Psoas muscle (tissue), 8 donors: ENCODE data around the gene MZF1. TPM values are rescaled to one million over a fixed set of nuclear protein-coding genes. Genes with fewer than 3 reads are reported as not detected.

Source experiments
- ATAC-seq, 4 donors: fragments of 200-7000 bp; cut with Tn5 transposase; one replicate each; pipeline ENCODE4 v1.9.1; 2020; ENCODE audit warnings: moderate library complexity in 3 of 4, mild to moderate bottlenecking in 2 of 4
- DNase-seq, 2 donors: peaks; one replicate each; pipeline ENCODE4 v3.0.0-alpha.2; 2020
- H3K27ac ChIP-seq: fragments of 200-600 bp; one replicate; pipeline ENCODE4 v1.8.0; 2022
- H3K27me3 ChIP-seq, 3 donors: fragments of 200-600 bp in 1 of 3; one replicate each; pipeline versions ENCODE4 v1.6.1 to v1.8.0; 2013 to 2022; ENCODE audit warnings: low read length in 2 of 3, mild to moderate bottlenecking in 2 of 3, moderate library complexity in 1 of 3; ENCODE audit not compliant: insufficient read depth in 3 of 3
- H3K36me3 ChIP-seq, 2 donors: fragments of 200-600 bp in 1 of 2; one replicate each; pipeline versions ENCODE4 v1.6.1 to v1.8.0; 2013 to 2022; ENCODE audit warnings: low read depth in 1 of 2, mild to moderate bottlenecking in 1 of 2, moderate library complexity in 1 of 2; ENCODE audit not compliant: insufficient read depth in 1 of 2
- H3K4me1 ChIP-seq: fragments of 200-600 bp; one replicate; pipeline ENCODE4 v1.8.0; 2022
- H3K4me3 ChIP-seq: fragments of 200-600 bp; one replicate; pipeline ENCODE4 v1.8.0; 2022; ENCODE audit warnings: mild to moderate bottlenecking
- H3K9me3 ChIP-seq: fragments of 200-600 bp; one replicate; pipeline ENCODE4 v1.8.0; 2022
- WGBS, 3 donors: extraction: QIAGEN DNeasy Blood & Tissue Kit; methylation state at CpG; one replicate each; pipeline versions ENCODE4 v1.1.6 to v1.1.7; 2013; 5-methylcytosine and 5-hydroxymethylcytosine counted together
- intact Hi-C, 2 donors: fragments of 100-400 bp; cut with DNase I; formaldehyde crosslinking; loops; one replicate each; pipeline versions ENCODE4 v1.11.0 to v1.14.2; 2022
- polyA plus RNA-seq, 3 donors: library from polyadenylated mRNA; stranded (reverse); fragments of 200-250 nt; gene quantifications; one replicate each; pipeline ENCODE4 v1.2.3, GENCODE V29; 2013
- total RNA-seq, 4 donors: library from RNA; stranded (reverse); fragmentation: NEBNext Ultra II Directional in 2 of 4; extraction: Animal tissue kit (Norgen Biotek cat#: 25700) in 2 of 4; gene quantifications; one replicate each; pipeline versions ENCODE4 v1.2.1 to v1.2.4, GENCODE V29; 2021 to 2023
- TF ChIP-seq, protein P1 (sequence below): fragments of 200-600 bp; IDR thresholded peaks from one replicate; pipeline ENCODE4 v1.8.0; 2022; ENCODE audit warnings: antibody characterized with exemption
- donor health status: healthy with polysubstance abuse.
- donor health status: DM: no; HTN: no; CAD: no; lungs with moderate emphysema.
- donor health status: Bipolar disorder and iron deficiency.
- donor health status: healthy.
- donor health status: DM: yes; HTN: yes; CAD: no.
- donor health status: DM: no; HTN: no; CAD: no.
- donor health status: DM: no; HTN: no; CAD: no.
- donor health status: DM: yes; HTN: yes; CAD: no.

The MZF1 gene
- total and polyA plus RNA-seq, 7 donors = 5.0 to 13.0 (median 9.3) TPM

DNA sequence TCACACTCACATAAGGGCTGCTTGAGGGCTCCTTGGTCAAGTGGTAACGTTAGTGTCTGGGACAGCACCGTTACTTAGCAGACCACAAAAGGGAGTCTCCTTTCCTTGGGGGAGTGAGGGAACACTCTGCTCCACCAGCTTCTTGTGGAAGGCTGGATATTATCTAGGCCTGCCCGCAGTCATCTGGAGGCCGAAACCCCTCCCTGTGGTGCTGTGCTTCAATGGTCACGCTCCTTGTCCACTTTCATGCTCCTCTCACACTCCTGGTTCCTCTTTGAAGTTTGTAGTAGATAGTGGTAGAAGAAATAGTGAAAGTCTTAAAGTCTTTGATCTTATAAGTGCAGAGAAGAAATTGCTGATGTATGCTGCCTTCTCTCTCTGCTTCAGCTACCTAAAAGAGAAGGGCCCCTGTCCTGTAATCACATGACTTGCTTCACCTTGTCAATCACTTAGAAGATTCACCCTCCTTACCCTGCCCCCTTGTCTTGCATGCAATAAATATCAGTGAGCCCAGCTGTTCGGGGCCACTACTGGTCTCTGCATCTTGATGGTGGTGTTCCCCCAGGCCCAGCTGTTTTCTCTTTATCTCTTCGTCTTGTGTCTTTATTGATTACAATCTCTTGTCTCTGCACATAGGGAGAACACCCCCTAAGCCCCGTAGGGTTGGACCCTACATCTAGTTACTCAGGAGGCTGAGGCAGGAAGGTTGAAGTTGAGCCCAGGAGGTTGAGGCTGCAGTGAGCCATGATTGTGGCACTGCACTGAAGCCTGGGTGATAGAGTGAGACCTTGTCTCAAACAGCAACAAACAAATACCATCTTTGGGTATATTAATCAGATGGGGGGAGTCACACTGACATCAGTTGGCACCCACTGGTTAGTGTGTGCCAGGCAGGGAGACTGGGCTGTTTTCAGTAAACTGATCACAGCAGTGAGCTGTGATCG is 11.6 kb upstream of the MZF1 start:
- H3K36me3 ChIP-seq = peaks cover 0 to 31% of the 10 kb centered on the region in 2 donors
- 86 to 90% (median 86%) methylated on average over 8 to 9 of the region's 9 CpGs for WGBS, 3 donors
- DNase-seq = no peak
- ATAC-seq = no peak
- no peak overlapping the region for H3K27ac ChIP-seq
- intact Hi-C loops = no loop called here
- no peaks in the 10 kb centered on the region for H3K9me3 ChIP-seq
- TF ChIP-seq, protein P1, sequence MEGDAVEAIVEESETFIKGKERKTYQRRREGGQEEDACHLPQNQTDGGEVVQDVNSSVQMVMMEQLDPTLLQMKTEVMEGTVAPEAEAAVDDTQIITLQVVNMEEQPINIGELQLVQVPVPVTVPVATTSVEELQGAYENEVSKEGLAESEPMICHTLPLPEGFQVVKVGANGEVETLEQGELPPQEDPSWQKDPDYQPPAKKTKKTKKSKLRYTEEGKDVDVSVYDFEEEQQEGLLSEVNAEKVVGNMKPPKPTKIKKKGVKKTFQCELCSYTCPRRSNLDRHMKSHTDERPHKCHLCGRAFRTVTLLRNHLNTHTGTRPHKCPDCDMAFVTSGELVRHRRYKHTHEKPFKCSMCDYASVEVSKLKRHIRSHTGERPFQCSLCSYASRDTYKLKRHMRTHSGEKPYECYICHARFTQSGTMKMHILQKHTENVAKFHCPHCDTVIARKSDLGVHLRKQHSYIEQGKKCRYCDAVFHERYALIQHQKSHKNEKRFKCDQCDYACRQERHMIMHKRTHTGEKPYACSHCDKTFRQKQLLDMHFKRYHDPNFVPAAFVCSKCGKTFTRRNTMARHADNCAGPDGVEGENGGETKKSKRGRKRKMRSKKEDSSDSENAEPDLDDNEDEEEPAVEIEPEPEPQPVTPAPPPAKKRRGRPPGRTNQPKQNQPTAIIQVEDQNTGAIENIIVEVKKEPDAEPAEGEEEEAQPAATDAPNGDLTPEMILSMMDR = no peak
- peaks cover 4% of the 10 kb centered on the region for H3K4me1 ChIP-seq
- no peaks in the 10 kb centered on the region for H3K27me3 ChIP-seq
- H3K4me3 ChIP-seq = no peak overlapping the region

DNA sequence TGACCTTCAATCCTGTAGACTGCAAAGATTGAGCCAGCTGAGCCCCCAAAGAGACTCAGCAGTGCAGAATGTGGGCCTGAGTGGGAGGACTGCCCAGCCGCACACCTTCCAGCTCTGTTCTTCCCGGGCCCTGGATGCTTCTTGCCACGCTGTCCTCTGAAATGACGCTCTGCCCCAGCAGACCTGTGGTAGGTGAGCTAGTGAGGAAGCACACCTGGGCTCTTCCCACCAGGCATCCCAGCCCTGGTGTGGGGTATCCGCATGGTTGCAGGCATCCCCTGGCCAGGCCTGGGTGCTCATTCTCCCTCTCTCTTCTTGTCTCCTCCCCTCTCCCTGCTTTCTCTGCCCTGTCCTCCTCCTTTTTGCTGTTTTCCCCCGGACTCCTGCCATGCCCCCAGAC is 9.8 kb upstream of the MZF1 start:
- DNase-seq (no peak), ATAC-seq (no peak)
- no peak overlapping the region for H3K27ac ChIP-seq
- H3K9me3 ChIP-seq = no peaks in the 10 kb centered on the region
- no peak overlapping the region for H3K4me3 ChIP-seq
- intact Hi-C loops = no loop called here
- TF ChIP-seq, protein P1 = no peak
- peaks cover 0 to 31% of the 10 kb centered on the region in 2 donors for H3K36me3 ChIP-seq
- H3K4me1 ChIP-seq = peaks cover 4% of the 10 kb centered on the region
- no peaks in the 10 kb centered on the region for H3K27me3 ChIP-seq
- 90 to 96% (median 93%) methylated on average over 6 of the region's 6 CpGs for whole genome bisulfite sequencing, 3 donors

DNA sequence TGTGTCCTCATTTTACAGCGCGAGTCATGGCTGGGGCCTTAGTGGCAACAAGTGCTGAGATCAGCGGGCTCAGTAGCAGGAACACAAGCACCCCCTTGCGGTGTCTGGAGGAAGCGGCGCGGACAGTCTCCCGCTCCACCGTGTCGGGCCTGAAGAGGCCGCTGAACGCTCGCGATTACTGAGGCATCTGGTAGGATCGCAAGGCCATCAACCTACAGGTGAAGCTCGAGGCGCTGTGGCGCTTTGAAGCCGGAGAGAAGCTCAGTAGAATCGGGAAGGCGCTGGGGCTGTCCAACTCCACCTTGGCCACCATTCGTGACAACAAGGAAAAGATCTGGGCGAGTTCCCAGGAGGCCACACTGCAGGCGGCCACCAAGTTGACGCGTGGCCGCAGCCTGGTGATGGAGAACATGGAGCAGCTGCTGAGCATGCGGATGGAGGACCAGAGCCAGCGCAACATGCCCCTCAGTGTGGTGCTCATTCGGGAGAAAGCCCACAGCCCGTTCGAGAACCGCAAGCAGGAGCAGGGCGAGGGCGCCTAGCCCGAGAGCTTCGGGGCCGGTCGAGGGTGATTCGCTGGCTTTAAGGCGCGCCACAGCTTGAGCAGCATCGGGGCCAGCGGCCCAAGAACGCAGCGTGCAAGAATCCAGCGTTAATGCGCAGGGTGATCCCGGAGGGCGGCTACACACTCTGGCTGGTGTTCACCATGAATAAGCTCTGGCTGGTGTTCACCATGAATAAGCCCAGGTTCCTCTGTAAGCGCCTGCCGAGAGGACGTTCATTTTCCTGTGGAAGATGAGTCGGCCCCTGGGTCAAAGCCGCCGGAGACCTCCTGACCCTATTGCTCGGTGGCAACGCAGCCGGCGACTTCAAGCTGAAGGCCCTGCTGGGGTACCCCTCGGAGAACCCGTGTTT is 8.3 kb upstream of the MZF1 start:
- no peaks in the 10 kb centered on the region for H3K27me3 ChIP-seq
- peak; percentile 93 to 98 (median 96) for ATAC-seq
- peaks cover 0 to 31% of the 10 kb centered on the region in 2 donors for H3K36me3 ChIP-seq
- peak; percentile 87 to 93 for DNase-seq
- H3K4me3 ChIP-seq = peak overlapping the region; percentile 13
- H3K4me1 ChIP-seq = peaks cover 9% of the 10 kb centered on the region
- H3K27ac ChIP-seq = peak overlapping the region; percentile 74
- WGBS, 3 donors = 67 to 69% (median 69%) methylated on average over 62 of the region's 62 CpGs
- no peaks in the 10 kb centered on the region for H3K9me3 ChIP-seq
- intact Hi-C loops = no loop called here
- TF ChIP-seq, protein P1 = peak; percentile 91

DNA sequence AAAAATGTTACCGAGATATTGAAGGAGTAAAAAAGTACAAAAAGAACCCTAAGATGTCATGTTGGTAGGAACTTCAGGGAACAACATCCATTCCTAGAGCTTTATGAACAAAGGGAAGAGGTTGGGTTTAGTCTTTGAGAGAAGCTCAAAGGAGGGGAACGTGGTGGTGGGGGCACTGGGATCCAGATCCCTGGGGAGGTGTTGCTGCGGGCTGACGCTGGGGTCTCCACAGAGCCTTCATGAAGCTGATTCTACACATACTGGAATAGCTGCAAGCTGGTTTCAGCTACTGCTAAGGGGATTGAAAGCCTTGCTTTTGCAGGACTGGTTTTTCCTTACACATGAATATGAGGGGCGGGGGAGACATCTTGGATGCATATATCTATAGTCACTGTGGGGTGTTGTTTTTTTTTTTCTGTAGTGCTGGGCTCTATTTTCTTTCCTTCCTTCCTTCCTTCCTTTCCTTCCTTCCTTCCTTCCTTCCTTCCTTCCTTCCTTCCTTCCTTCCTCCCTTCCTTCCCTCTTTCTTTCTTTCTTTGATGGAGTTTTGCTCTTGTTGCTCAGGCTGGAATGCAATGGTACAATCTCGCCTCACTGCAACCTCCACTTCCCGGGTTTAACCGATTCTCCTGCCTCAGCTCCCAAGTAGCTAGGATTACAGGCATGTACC is 6.5 kb upstream of the MZF1 start:
- Histone ChIP-seq H3K36me3 (peaks cover 0 to 26% of the 10 kb centered on the region in 2 donors), H3K27ac (no peak overlapping the region), H3K4me1 (peaks cover 10% of the 10 kb centered on the region), H3K4me3 (no peak overlapping the region), H3K9me3 (no peaks in the 10 kb centered on the region), H3K27me3 (no peaks in the 10 kb centered on the region)
- ATAC-seq (no peak), DNase-seq (no peak)
- TF ChIP-seq, protein P1 = no peak
- intact Hi-C loops = no loop called here
- WGBS, 3 donors = 77 to 84% (median 81%) methylated on average over 8 of the region's 8 CpGs
